ENCODE data around the gene IRF8. TPM values are rescaled to one million over a fixed set of nuclear protein-coding genes. Genes with fewer than 3 reads are reported as not detected.

The IRF8 gene
- total RNA-seq, 1 experiment from 2014 or later, result 0.19 TPM

DNA sequence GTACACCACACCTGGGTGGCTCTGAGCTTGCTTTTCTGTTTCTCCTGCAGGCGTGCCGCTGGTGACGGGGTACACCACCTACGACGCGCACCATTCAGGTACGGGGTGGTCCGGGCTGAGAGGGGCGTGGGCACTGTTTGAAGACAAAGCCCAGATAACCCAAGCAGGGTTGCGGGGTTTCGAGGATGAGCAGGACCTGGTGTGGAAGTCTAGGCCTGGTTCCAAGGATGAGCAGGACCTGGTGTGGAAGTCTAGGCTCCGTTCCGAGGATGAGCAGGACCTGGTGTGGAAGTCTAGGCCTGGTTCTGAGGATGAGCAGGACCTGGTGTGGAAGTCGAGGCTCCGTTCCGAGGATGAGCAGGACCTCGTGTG, 15.4 kb downstream of the IRF8 start:
- no peak for DNase-seq (ENCODE audit: low spot score)
- H3K27me3 ChIP-seq (replicated peaks; ENCODE audit: insufficient read depth, low read depth, low read length, poor library complexity), result no peaks in the 10 kb centered on the region
- POLR2A ChIA-PET (ENCODE audit: low non-redundant PET), result no interaction called here
- CTCF ChIA-PET, result no interaction called here
- intact Hi-C loops (cut with micrococcal nuclease; ENCODE audit: unreplicated experiment), result no loop called here
- no TSS peak for BruUV-seq (replicated peaks)
- H3K4me3 ChIP-seq (ENCODE audit: low read depth, low read length, poor library complexity, severe bottlenecking), result no peak overlapping the region
- TF ChIP-seq EZH2 (IDR thresholded peaks at IDR 0.05; ENCODE audit: borderline replicate concordance, low read depth, low read length, poor library complexity, severe bottlenecking), result no peak
- TF ChIP-seq, protein P1, sequence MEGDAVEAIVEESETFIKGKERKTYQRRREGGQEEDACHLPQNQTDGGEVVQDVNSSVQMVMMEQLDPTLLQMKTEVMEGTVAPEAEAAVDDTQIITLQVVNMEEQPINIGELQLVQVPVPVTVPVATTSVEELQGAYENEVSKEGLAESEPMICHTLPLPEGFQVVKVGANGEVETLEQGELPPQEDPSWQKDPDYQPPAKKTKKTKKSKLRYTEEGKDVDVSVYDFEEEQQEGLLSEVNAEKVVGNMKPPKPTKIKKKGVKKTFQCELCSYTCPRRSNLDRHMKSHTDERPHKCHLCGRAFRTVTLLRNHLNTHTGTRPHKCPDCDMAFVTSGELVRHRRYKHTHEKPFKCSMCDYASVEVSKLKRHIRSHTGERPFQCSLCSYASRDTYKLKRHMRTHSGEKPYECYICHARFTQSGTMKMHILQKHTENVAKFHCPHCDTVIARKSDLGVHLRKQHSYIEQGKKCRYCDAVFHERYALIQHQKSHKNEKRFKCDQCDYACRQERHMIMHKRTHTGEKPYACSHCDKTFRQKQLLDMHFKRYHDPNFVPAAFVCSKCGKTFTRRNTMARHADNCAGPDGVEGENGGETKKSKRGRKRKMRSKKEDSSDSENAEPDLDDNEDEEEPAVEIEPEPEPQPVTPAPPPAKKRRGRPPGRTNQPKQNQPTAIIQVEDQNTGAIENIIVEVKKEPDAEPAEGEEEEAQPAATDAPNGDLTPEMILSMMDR (conservative IDR thresholded peaks at IDR 0.05; ENCODE audit: low read depth, low read length), result no peak
- H3K9me3 ChIP-seq (ENCODE audit: low read depth, low read length, poor library complexity, severe bottlenecking), result no peaks in the 10 kb centered on the region
- no peaks in the 10 kb centered on the region for H3K36me3 ChIP-seq (ENCODE audit: insufficient read depth, low read length, poor library complexity, severe bottlenecking)
- H3K4me1 ChIP-seq (ENCODE audit: insufficient read depth, low read length, poor library complexity, severe bottlenecking), result peaks cover 18% of the 10 kb centered on the region
- no peak overlapping the region for H3K27ac ChIP-seq (ENCODE audit: low read depth, low read length, poor library complexity, severe bottlenecking)

DNA sequence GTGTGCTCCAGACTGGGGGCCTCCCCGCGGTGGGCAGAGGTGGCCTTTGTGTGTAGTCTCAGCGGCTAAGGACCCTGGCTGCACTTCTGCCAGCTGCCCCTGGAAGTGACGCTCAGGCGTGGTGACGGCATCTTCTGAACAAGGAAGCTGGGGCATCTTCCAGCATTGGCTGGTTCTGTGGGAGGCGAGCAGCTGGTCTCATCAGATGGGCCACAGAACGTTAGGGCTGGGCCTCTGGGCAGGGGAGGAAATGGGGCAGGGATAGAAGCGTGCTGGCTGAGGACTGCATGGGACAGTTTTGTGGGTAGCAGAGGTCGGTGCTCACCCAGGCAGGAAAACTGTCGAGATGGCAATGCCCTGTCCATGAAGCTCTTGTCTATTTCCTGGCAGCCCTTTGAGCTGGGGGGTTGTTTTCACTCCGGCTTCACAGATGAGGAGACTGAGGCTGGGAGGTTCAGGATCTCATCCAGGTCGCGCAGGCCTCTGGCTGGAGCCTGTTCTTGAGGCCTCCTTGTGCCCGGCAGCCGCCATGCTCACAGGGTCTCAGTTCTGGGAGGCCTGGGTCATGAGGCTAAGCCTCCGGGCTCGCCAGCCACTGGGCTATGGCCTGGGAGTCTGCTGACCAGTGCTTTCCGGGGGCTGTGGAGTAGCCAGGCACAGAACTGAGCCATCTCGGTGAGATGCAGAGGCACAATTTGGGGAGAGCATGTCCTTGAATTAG, 16.3 kb downstream of the IRF8 start:
- no TSS peak for BruUV-seq (replicated peaks)
- H3K4me1 ChIP-seq (ENCODE audit: insufficient read depth, low read length, poor library complexity, severe bottlenecking), result peaks cover 18% of the 10 kb centered on the region
- no peak for DNase-seq (ENCODE audit: low spot score)
- H3K36me3 ChIP-seq (ENCODE audit: insufficient read depth, low read length, poor library complexity, severe bottlenecking), result no peaks in the 10 kb centered on the region
- no peaks in the 10 kb centered on the region for H3K27me3 ChIP-seq (replicated peaks; ENCODE audit: insufficient read depth, low read depth, low read length, poor library complexity)
- intact Hi-C loops (cut with micrococcal nuclease; ENCODE audit: unreplicated experiment), result no loop called here
- H3K27ac ChIP-seq (ENCODE audit: low read depth, low read length, poor library complexity, severe bottlenecking), result no peak overlapping the region
- TF ChIP-seq EZH2 (IDR thresholded peaks at IDR 0.05; ENCODE audit: borderline replicate concordance, low read depth, low read length, poor library complexity, severe bottlenecking), result no peak
- TF ChIP-seq, protein P1 (conservative IDR thresholded peaks at IDR 0.05; ENCODE audit: low read depth, low read length), result no peak
- H3K4me3 ChIP-seq (ENCODE audit: low read depth, low read length, poor library complexity, severe bottlenecking), result no peak overlapping the region
- ChIA-PET POLR2A (ENCODE audit: low non-redundant PET) (no interaction called here), CTCF (no interaction called here)
- no peaks in the 10 kb centered on the region for H3K9me3 ChIP-seq (ENCODE audit: low read depth, low read length, poor library complexity, severe bottlenecking)

DNA sequence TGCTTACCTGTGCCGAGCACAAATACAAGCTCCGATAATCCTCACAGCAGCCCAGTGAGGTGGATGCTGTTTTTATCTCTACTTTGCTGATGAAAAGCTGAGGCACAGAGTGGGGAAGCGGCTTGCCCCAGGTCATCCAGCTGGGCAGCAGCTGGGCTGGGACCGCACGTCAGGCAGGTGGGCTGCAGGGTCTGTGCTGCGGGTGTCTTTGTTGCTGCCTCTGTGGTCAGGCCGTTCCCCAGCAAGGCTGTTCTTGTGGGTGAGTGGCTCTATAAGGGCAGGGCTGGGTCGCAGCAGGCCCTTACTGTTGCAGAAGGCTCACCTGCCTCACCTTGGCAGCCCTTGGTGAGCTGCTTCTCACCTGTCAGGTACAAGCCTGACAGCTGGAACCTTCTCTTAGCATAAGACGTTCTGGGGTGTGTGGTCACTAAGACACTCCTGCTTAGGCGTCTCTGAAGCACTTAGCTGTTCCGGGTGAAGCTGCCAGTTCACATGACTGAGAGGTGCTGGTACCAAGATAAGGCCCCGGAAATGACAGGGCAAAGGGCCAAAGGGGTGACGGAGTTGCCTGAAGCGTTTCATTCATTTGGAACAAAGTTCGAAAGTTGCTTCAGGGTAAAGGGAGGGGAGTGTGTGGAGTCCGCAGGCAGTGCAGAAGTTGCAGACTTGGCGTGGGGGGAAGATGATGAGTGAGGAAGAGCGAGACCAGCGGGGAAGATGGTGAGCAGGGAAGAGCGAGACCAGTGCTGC, 17.4 kb downstream of the IRF8 start:
- DNase-seq (ENCODE audit: low spot score), result peak; percentile 15
- intact Hi-C loops (cut with micrococcal nuclease; ENCODE audit: unreplicated experiment), result no loop called here
- BruUV-seq (replicated peaks), result no TSS peak
- H3K9me3 ChIP-seq (ENCODE audit: low read depth, low read length, poor library complexity, severe bottlenecking), result no peaks in the 10 kb centered on the region
- H3K36me3 ChIP-seq (ENCODE audit: insufficient read depth, low read length, poor library complexity, severe bottlenecking), result no peaks in the 10 kb centered on the region
- no peaks in the 10 kb centered on the region for H3K27me3 ChIP-seq (replicated peaks; ENCODE audit: insufficient read depth, low read depth, low read length, poor library complexity)
- CTCF ChIA-PET, result no interaction called here
- TF ChIP-seq EZH2 (IDR thresholded peaks at IDR 0.05; ENCODE audit: borderline replicate concordance, low read depth, low read length, poor library complexity, severe bottlenecking), result no peak
- TF ChIP-seq, protein P1 (conservative IDR thresholded peaks at IDR 0.05; ENCODE audit: low read depth, low read length), result no peak
- H3K4me1 ChIP-seq (ENCODE audit: insufficient read depth, low read length, poor library complexity, severe bottlenecking), result peaks cover 18% of the 10 kb centered on the region
- POLR2A ChIA-PET (ENCODE audit: low non-redundant PET), result no interaction called here
- H3K4me3 ChIP-seq (ENCODE audit: low read depth, low read length, poor library complexity, severe bottlenecking), result no peak overlapping the region
- H3K27ac ChIP-seq (ENCODE audit: low read depth, low read length, poor library complexity, severe bottlenecking), result no peak overlapping the region

All from A673 (cell line).